NCI-H69 (cell line): ENCODE data around the gene PDE4A.

Experiments
- DNase-seq: peaks from one replicate; lab custom pipeline; 2025; lab: John Stamatoyannopoulos, UW

Gene PDE4A

DNA sequence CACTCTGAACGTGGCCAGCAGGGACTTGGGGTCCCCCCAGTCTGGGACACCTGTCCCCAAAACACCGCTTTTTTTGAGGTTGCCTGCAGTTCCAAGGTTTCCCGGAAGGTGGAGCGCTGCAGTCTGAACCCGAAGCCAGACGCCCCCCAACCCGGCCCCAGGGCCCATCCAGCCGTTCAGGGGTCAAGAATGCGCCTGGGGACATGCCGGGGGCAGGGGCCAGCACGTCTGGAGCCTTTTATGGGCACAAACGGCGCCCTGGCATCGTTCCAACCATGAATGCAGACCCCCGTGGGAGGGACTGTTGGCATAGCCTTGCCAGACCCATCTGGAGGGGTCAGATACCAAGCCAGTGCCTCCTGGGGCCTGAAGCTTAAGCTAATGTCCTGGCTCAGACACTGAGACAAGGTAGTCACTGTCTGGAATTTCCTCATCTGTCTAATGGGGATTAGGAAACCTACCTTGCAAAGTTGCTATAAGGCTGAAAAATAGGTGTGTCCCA, 90.0 kb downstream of the PDE4A start:
- peak; percentile 96 for DNase-seq

DNA sequence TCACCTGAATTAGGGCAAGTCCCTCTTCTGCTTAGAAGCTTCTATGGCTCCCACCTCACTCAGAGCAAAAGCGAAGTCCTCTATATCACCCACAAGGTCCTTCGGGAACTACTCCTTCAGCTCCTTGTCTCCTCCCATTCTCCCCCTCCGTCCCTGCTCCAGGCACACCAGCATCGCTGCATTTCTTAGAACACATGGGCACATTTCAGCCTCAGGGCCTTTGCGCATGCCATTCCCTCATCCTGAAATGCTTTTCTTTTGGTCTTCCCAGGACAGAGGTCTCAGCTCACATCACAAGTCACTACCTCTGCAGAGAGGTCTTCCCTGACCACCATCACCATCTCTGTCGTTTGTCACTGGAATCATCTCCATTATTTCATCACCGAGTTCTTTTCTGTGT, 92.9 kb downstream of the PDE4A start:
- no peak for DNase-seq

DNA sequence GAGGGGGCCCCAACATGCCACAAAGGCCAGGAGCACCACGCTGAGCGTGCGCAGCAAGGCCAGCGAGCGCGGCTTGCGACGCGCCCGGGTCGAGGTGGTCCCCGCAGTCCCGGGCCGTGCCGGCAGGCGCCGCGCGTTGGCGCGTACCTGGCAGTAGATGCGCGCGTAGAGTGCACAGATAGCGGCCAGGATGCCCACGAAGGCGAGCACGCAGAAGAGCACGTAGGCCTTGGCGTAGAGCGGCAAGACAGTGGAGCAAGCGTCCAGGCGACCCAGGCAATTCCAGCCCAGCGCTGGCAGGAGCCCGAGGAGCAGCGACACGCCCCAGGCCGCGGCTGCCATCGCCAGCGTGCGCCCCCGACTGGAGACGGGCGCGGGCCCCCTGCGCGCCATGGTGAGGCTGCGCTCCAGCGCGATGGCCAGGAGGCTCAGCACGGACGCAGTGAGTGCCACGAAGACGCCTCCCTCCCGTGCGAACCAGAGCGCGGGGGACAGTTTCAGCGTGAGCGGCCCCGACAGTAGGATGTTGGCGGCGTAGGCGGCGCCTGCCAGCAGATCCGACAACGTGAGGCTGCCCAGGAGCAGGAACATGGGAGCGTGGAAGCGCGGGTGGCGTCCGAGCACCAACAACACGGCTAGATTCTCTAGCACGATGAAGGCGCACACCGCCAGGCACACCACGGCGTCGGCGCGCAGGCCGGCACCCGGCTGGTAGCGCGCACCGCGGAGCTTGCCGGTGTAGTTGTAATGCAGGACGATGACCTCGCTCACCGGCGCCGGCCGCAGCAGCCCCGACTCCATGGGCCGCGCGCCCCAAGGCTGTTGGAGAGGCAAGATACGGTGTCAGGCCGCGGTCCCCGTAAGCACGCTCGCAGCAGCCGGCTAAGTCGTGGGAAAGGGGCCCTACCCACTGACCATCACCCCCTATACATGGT, 94.1 kb downstream of the PDE4A start:
- no peak for DNase-seq

DNA sequence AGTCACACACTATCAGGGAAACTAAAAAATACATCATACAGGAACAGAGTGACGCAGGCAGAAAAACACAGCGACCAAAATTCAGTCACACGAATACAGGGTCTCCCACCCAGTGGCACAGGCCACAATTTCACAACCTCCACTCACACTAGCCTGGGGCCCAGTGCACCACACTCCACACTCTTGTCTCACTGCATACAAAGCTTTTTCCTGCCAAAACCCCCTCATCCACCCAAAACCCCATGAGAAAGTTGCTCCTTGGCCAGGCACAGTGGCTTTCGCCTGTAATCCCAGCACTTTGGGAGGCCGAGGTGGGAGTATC, 95.7 kb downstream of the PDE4A start:
- DNase-seq, result no peak

DNA sequence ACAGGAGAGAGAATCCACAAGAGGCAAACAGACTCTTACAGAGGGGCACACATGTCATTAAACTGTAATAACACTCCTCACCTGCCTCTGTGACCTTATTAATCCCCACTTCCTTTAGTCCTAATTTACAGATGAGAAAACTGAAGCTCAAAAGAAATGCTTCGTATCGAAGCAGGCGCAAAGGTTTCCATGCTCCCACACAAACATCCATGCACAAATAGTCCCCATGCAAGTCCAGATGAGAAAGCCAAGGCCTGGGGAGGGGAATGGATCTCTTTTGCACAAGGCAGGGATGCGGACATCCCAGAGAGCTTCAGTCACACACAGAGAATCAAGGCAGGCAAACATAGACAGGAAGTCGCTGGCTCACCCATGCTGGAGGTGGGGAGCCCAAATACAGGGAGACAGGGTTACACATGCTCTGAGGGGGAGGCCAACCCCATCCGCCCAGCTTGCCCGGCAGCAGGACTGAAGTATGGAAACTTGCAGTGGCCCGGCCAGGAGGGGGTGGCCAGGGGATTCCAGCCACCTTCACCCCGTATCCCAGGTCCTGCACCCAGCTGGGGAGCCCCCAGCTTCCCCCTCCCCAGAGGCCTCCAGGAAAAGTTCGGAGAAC, 96.4 kb downstream of the PDE4A start:
- peak; percentile 57 for DNase-seq

DNA sequence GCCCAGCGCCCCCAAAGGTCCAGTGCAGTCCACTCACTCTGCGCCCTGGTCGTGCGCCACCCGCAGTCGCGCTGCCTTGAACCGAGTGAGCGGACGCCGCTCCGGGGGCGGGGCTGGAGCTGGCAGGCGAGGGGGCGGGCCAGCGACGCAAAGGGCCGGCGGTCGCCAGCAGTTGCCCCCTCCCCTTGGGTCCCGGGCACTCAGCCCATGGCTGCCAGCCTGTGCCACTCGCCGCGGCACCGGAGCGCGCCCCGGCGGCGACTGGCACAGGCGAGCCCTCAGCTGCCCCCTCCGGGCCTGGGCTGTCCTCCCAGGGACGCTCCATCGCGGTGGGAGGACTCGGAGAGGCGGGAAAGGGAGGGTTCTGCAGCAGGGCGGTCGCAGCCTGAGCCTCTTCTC, 97.0 kb downstream of the PDE4A start, which contains the start of gene S1PR5:
S1PR5 (minus strand) TSS at position 87 of the 399 bp plus-strand sequence. CDS start 2,436 bp downstream, outside the sequence.
- DNase-seq, result peak; percentile 78

DNA sequence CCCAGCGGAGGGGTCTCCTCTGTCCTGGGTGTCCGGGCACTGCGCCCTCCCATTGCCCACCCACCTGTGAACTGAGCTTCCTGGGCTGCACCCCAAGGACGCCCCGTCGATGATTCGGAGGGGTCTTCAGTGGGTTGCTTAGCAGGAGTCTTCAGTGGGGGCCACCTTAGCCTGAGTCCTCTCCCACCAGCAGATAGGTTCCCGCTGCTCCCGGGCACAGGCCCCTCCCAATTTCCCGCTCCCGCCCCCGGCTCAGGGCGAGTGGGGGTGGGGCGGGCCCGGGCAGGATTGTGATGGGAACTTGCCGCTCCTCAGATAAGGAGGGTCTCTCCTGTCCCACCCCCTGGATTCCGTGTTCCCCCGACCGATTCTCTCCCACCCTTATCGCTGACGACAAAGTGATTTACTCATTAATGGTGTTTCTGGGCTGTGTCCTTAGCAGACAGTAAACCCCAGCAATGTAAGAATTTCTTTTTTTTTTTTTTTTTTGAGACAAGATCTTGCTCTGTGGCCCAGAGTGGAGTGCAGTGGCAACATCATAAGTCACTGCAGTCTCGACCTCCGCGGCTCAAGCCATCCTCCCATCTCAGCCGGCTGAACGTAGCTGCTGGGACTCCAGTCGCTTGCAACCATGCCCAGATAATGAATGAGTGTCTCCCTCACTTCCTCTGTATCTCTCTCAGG, 97.6 kb downstream of the PDE4A start:
- DNase-seq, result peak; percentile 72

DNA sequence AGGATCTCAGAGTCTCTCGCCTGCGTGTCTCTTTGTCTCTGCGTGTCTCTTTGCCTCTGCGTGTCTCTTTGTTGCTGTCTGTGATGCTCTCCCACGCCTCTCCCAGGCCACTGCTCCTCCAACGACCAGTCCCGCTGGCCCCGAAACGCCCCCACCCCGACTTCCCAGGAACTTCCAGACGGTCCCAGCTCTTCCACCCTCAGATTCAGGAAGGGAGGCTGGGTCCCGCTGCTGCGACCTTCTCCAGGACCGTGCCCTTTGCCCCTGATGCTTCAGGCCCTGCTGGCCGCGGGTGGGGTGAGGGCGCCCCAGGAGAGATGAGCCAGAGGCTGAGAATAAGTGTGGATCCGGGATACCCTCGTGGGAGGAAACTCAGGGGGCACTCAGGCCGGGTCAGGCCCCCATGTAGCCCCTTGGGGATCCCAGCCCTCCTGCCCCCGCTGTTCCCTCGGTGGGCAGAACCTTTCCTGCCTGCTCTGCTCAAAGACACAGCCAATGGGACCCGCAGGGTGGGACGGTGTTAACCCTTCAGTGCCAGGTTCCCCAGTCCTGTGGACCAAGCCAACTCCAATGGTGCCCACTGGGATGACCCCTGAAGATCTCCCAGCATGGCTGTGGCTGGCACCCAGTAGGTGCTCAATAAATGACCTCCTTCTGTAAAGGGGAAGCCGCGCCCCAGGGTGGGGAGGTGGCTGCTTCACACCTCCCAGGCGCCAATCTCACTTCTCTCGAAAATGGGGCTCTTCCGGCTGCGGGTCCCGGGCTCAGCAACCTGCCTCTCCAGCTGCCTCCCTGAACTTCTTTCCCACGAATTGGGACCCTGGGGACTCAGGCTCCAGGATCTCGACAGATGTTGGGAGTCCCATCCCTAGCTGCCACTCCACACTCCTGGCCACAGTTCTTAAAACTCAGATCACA, 98.4 kb downstream of the PDE4A start:
- DNase-seq, result peak; percentile 24
